ENCODE results near the gene SLC43A2.

The SLC43A2 gene

GRCh38 chr17:1620486-1620885 lies 8.1 kb downstream of the SLC43A2 start:
- H3K4me1 ChIP-seq (ENCODE audit: control insufficient read depth, insufficient read depth, low read length): peaks cover 6% of the 10 kb centered on the region; the same call in 1 of the 2 replicates
- CTCF ChIA-PET: no interaction called here
- no peaks in the 10 kb centered on the region for H3K36me3 ChIP-seq (ENCODE audit: control insufficient read depth in 2 of 2, insufficient read depth in 1 of 2, low read length in 2 of 2)
- TF ChIP-seq PRDM6 (tag by site-specific recombination; IDR thresholded peaks at IDR 0.05) (no peak), HIC1 (tag by site-specific recombination; IDR thresholded peaks at IDR 0.05) (no peak), ZNF311 (tag by site-specific recombination; IDR thresholded peaks at IDR 0.05; ENCODE audit: borderline replicate concordance) (no peak), ZNF394 (tag by site-specific recombination; IDR thresholded peaks at IDR 0.05; ENCODE audit: borderline replicate concordance) (no peak), ZNF600 (tag by site-specific recombination; IDR thresholded peaks at IDR 0.05) (no peak), SALL2 (tag by site-specific recombination; IDR thresholded peaks at IDR 0.05; ENCODE audit: borderline replicate concordance) (no peak), ZNF416 (tag by site-specific recombination; IDR thresholded peaks at IDR 0.05) (no peak), ZNF560 (tag by site-specific recombination; IDR thresholded peaks at IDR 0.05; ENCODE audit: borderline replicate concordance) (no peak), SP2 (tag by site-specific recombination; IDR thresholded peaks at IDR 0.05) (no peak), ZNF549 (tag by site-specific recombination; IDR thresholded peaks at IDR 0.05) (no peak), ZNF558 (tag by site-specific recombination; IDR thresholded peaks at IDR 0.05) (no peak), ZNF707 (tag by site-specific recombination; IDR thresholded peaks at IDR 0.05) (no peak), ZNF561 (tag by site-specific recombination; IDR thresholded peaks at IDR 0.05; ENCODE audit: borderline replicate concordance) (no peak)
- H3K9me3 ChIP-seq (ENCODE audit: control insufficient read depth, insufficient read depth, low read depth, low read length): no peaks in the 10 kb centered on the region
- H3K4me3 ChIP-seq (ENCODE audit: low read depth, low read length): no peak overlapping the region
- POLR2A ChIA-PET: no interaction called here
- no peak overlapping the region for H3K27ac ChIP-seq (ENCODE audit: extremely low read depth, low read depth, low read length)

GRCh38 chr17:1617620-1618174 lies 10.9 kb downstream of the SLC43A2 start:
- Histone ChIP-seq H3K27ac (ENCODE audit: extremely low read depth, low read depth, low read length) (no peak overlapping the region), H3K4me1 (ENCODE audit: control insufficient read depth, insufficient read depth, low read length) (peaks cover 6% of the 10 kb centered on the region; the same call in 1 of the 2 replicates), H3K9me3 (ENCODE audit: control insufficient read depth, insufficient read depth, low read depth, low read length) (no peaks in the 10 kb centered on the region), H3K36me3 (ENCODE audit: control insufficient read depth in 2 of 2, insufficient read depth in 1 of 2, low read length in 2 of 2) (no peaks in the 10 kb centered on the region), H3K4me3 (ENCODE audit: low read depth, low read length) (no peak overlapping the region)
- CTCF ChIA-PET: interaction anchor here (0.5 to 3.1 kb wide), 9 partner anchors 9 to 338 kb away, joined by 3 to 16 read pairs (median 4); partner anchors contain the start of genes RILP and TRARG1
- POLR2A ChIA-PET: interaction anchor here (0.7 to 3.2 kb wide), 6 partner anchors 9 to 107 kb away, joined by 3 to 11 read pairs (median 4); partner anchors contain the start of genes RILP and WDR81
- TF ChIP-seq ZNF433 (tag by site-specific recombination; IDR thresholded peaks at IDR 0.05; ENCODE audit: low read depth) (no peak), CTCF (tag by site-specific recombination; IDR thresholded peaks at IDR 0.05) (peak; percentile 30; the same call in 1 of the 2 replicates), ZNF600 (tag by site-specific recombination; IDR thresholded peaks at IDR 0.05) (peak; percentile 88; the same call in 1 of the 2 replicates), ZNF555 (tag by site-specific recombination; conservative IDR thresholded peaks at IDR 0.05) (no peak), ZNF629 (tag by site-specific recombination; IDR thresholded peaks at IDR 0.05) (peak; percentile 87), TRIM28 (IDR thresholded peaks at IDR 0.05; ENCODE audit: borderline replicate concordance, low read length) (peak; percentile 78; the same call in 1 of the 2 replicates), SP7 (tag by site-specific recombination; IDR thresholded peaks at IDR 0.05) (peak; percentile 76), ZNF394 (tag by site-specific recombination; IDR thresholded peaks at IDR 0.05; ENCODE audit: borderline replicate concordance) (0 out of 2 replicates have a peak, but pooled peaks have one; percentile 18), PATZ1 (tag by site-specific recombination; IDR thresholded peaks at IDR 0.05) (0 out of 2 replicates have a peak, but pooled peaks have one; percentile 25), TCF7L2 (IDR thresholded peaks at IDR 0.05; ENCODE audit: borderline replicate concordance, low read depth, low read length) (peak; percentile 54; the same call in 1 of the 2 replicates), KLF17 (tag by site-specific recombination; IDR thresholded peaks at IDR 0.05) (peak; percentile 91), PRDM1 (tag by site-specific recombination; IDR thresholded peaks at IDR 0.05) (peak; percentile 36; the same call in 1 of the 2 replicates), KLF7 (tag by site-specific recombination; IDR thresholded peaks at IDR 0.05; ENCODE audit: borderline replicate concordance) (0 out of 2 replicates have a peak, but pooled peaks have one; percentile 52), ZFP41 (tag by site-specific recombination; IDR thresholded peaks at IDR 0.05; ENCODE audit: borderline replicate concordance) (no peak), HOXC10 (CRISPR knock-in tag; IDR thresholded peaks at IDR 0.05) (no peak)
